ENCODE data around the gene NDUFV1.

Gene NDUFV1

GRCh38 chr11:67610302-67610868, 3.6 kb downstream of the NDUFV1 start:
- TF ChIP-seq ZFX (IDR thresholded peaks at IDR 0.05; ENCODE audit: borderline replicate concordance) (no peak), CTCF (IDR thresholded peaks at IDR 0.05) (no peak)
- no peak overlapping the region for H3K27ac ChIP-seq

- no peak overlapping the region for H3K27ac ChIP-seq
- TF ChIP-seq ZFX (IDR thresholded peaks at IDR 0.05; ENCODE audit: borderline replicate concordance) (no peak), CTCF (IDR thresholded peaks at IDR 0.05) (no peak)
Observed at GRCh38 chr11:67611165-67611564, 4.4 kb downstream of the NDUFV1 start.

- TF ChIP-seq ZFX (IDR thresholded peaks at IDR 0.05; ENCODE audit: borderline replicate concordance) = no peak
- TF ChIP-seq CTCF (IDR thresholded peaks at IDR 0.05) = no peak
- H3K27ac ChIP-seq = no peak overlapping the region
Observed at GRCh38 chr11:67611704-67612587, 5.2 kb downstream of the NDUFV1 start.

- H3K27ac ChIP-seq = no peak overlapping the region
- TF ChIP-seq ZFX (IDR thresholded peaks at IDR 0.05; ENCODE audit: borderline replicate concordance) (no peak), CTCF (IDR thresholded peaks at IDR 0.05) (no peak)
Observed at GRCh38 chr11:67612751-67613150, 6.0 kb downstream of the NDUFV1 start.

GRCh38 chr11:67613313-67613959, 6.7 kb downstream of the NDUFV1 start:
- TF ChIP-seq CTCF (IDR thresholded peaks at IDR 0.05) (no peak), ZFX (IDR thresholded peaks at IDR 0.05; ENCODE audit: borderline replicate concordance) (no peak)
- peak overlapping the region; percentile 37; the same call in 1 of the 2 replicates for H3K27ac ChIP-seq

GRCh38 chr11:67613960-67614715, 7.4 kb downstream of the NDUFV1 start:
- peak overlapping the region; percentile 37; the same call in 1 of the 2 replicates for H3K27ac ChIP-seq

More at GRCh38 chr11:67613960-67614715, 7.4 kb downstream of the NDUFV1 start:
- TF ChIP-seq CTCF (IDR thresholded peaks at IDR 0.05) (peak; percentile 80), ZFX (IDR thresholded peaks at IDR 0.05; ENCODE audit: borderline replicate concordance) (no peak)
